Measurements from ENCODE around the gene NKX2-1. TPM values are rescaled to one million over a fixed set of nuclear protein-coding genes. Genes with fewer than 3 reads are reported as not detected.

The NKX2-1 gene
- total RNA-seq, 1 experiment from 2014 or later = not detected

DNA sequence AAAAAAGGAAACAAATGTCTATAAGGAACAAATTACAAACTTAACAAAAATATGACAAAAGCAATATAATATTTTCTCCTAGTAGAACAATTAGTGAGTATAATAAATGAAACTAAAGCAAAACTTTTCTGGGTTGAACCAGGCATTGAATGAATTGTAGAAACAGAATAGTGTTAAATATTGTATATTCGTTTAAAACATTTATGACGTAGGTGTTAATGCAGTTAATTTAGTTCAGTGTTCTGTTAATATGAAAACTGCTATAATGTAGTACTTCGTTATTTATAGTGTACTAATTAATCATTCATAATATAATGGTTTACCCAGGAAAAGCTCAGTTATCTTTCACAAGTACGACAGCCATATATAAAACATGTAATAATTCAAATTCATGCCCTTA lies 23.7 kb downstream of the NKX2-1 start:
- H2AK5ac ChIP-seq (ENCODE audit: insufficient read length, low read length) = no peak overlapping the region
- H4K91ac ChIP-seq (ENCODE audit: insufficient read length, low read depth, low read length) = no peak overlapping the region
- no peaks in the 10 kb centered on the region for H3K23me2 ChIP-seq (ENCODE audit: insufficient read length, low read depth, low read length, poor library complexity, severe bottlenecking)
- no peak overlapping the region for H3K56ac ChIP-seq (ENCODE audit: insufficient read length, low read depth, low read length)
- no peak overlapping the region for H2BK15ac ChIP-seq (ENCODE audit: low read depth, low read length)
- H3K79me1 ChIP-seq (ENCODE audit: insufficient read depth, low read depth, low read length, poor library complexity, severe bottlenecking) = no peaks in the 10 kb centered on the region
- H3K9me3 ChIP-seq (ENCODE audit: control insufficient read depth, low read depth, low read length) = no peaks in the 10 kb centered on the region
- no peaks in the 10 kb centered on the region for H3K36me3 Mint-ChIP-seq (ENCODE audit: insufficient read depth in 1 of 3, low read depth in 3 of 3)
- H3K9me3 Mint-ChIP-seq = no peaks in the 10 kb centered on the region
- H3T11ph ChIP-seq (ENCODE audit: low read length) = no peak overlapping the region
- TF ChIP-seq, protein P1, sequence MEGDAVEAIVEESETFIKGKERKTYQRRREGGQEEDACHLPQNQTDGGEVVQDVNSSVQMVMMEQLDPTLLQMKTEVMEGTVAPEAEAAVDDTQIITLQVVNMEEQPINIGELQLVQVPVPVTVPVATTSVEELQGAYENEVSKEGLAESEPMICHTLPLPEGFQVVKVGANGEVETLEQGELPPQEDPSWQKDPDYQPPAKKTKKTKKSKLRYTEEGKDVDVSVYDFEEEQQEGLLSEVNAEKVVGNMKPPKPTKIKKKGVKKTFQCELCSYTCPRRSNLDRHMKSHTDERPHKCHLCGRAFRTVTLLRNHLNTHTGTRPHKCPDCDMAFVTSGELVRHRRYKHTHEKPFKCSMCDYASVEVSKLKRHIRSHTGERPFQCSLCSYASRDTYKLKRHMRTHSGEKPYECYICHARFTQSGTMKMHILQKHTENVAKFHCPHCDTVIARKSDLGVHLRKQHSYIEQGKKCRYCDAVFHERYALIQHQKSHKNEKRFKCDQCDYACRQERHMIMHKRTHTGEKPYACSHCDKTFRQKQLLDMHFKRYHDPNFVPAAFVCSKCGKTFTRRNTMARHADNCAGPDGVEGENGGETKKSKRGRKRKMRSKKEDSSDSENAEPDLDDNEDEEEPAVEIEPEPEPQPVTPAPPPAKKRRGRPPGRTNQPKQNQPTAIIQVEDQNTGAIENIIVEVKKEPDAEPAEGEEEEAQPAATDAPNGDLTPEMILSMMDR (conservative IDR thresholded peaks at IDR 0.05) = no peak
- H3K9ac ChIP-seq (ENCODE audit: extremely low read depth, insufficient read length, low read length) = no peak overlapping the region
- no peak overlapping the region for H3K4me2 ChIP-seq (ENCODE audit: insufficient read depth, insufficient read length, low read length)
- no peak overlapping the region for H2BK20ac ChIP-seq (ENCODE audit: low read depth, low read length, poor library complexity, severe bottlenecking)
- no peak overlapping the region for H2BK120ac ChIP-seq (ENCODE audit: low read depth, low read length, poor library complexity, severe bottlenecking)
- H3K27ac ChIP-seq (ENCODE audit: insufficient read length, low read depth, low read length) = no peak overlapping the region
- H3K4me1 Mint-ChIP-seq = peaks cover 3 to 13% of the 10 kb centered on the region in 2 experiments; a peak in 3 of 4 replicates
- no peak overlapping the region for H4K5ac ChIP-seq (ENCODE audit: insufficient read length, low read depth, low read length)
- no peaks in the 10 kb centered on the region for H4K20me1 ChIP-seq (ENCODE audit: control insufficient read depth, insufficient read depth, insufficient read length)
- no peak overlapping the region for H3K4me3 Mint-ChIP-seq
- no peak overlapping the region for H2AFZ ChIP-seq (ENCODE audit: low read length)
- WGBS (ENCODE audit: extremely low coverage, insufficient read length, low lambda C conversion rate) = 100% methylated on average over 1 of the region's 4 CpGs
- peaks cover 8% of the 10 kb centered on the region; the same call in 1 of the 2 replicates for H3K27me3 ChIP-seq (ENCODE audit: insufficient read depth, low read length)
- no peak overlapping the region for H3K18ac ChIP-seq (ENCODE audit: insufficient read length, low read depth, low read length)
- DNase-seq = no peak
- H2BK12ac ChIP-seq (ENCODE audit: insufficient read length, low read depth, low read length) = no peak overlapping the region
- H3K14ac ChIP-seq (ENCODE audit: insufficient read depth, low read length) = no peak overlapping the region
- H3K4me1 ChIP-seq (ENCODE audit: insufficient read depth, low read length) = no peaks in the 10 kb centered on the region
- H3K79me2 ChIP-seq (ENCODE audit: insufficient read depth, low read length) = no peaks in the 10 kb centered on the region
- no peak overlapping the region for H4K8ac ChIP-seq (replicated peaks; ENCODE audit: insufficient read length, low read depth, low read length)
- no peak overlapping the region for H3K27ac Mint-ChIP-seq
- H3K23ac ChIP-seq (ENCODE audit: insufficient read length, low read depth, low read length) = no peak overlapping the region
- no peak overlapping the region for H3K4ac ChIP-seq (ENCODE audit: low read depth, low read length)
- peaks cover 97% of the 10 kb centered on the region for H3K27me3 Mint-ChIP-seq (ENCODE audit: low read depth)
- no peak overlapping the region for H2BK5ac ChIP-seq (ENCODE audit: insufficient read length, low read length)
